Thymus (tissue), 11 donors: ENCODE data around the gene AGPAT4. TPM values are rescaled to one million over a fixed set of nuclear protein-coding genes. Genes with fewer than 3 reads are reported as not detected.
A peak's percentile ranks its signal among the peaks of the same experiment; 100 is the strongest.

ENCODE experiments used
- DNase-seq, 9 donors: peaks; one replicate each; pipeline ENCODE4 v3.0.0-alpha.2; 2013; ENCODE audit warnings: low spot score in 9 of 9, low read depth in 6 of 9, missing footprints in 1 of 9
- H3K27ac ChIP-seq, 2 donors: one replicate each; pipeline ENCODE4 v1.5.1; 2013; ENCODE audit warnings: control low read depth in 1 of 2, low read depth in 1 of 2, low read length in 1 of 2, mild to moderate bottlenecking in 1 of 2, moderate library complexity in 1 of 2
- H3K27me3 ChIP-seq, 2 donors: one replicate each; pipeline ENCODE4 v1.5.1; 2013; ENCODE audit warnings: low read length in 1 of 2; ENCODE audit not compliant: control insufficient read depth in 2 of 2, insufficient read depth in 1 of 2
- H3K36me3 ChIP-seq, 2 donors: one replicate each; pipeline ENCODE4 v1.5.1; 2013; ENCODE audit warnings: low read length in 1 of 2, mild to moderate bottlenecking in 1 of 2, moderate library complexity in 1 of 2; ENCODE audit not compliant: control insufficient read depth in 2 of 2, insufficient read depth in 2 of 2
- H3K4me1 ChIP-seq, 2 donors: one replicate each; pipeline ENCODE4 v1.5.1; 2013; ENCODE audit warnings: low read length in 2 of 2; ENCODE audit not compliant: control insufficient read depth in 2 of 2, insufficient read depth in 2 of 2
- H3K4me3 ChIP-seq, 2 donors: one replicate each; pipeline ENCODE4 v1.5.1; 2013; ENCODE audit warnings: low read length in 2 of 2, control low read depth in 1 of 2, mild to moderate bottlenecking in 1 of 2
- H3K9me3 ChIP-seq, 2 donors: one replicate each; pipeline ENCODE4 v1.5.1; 2013; ENCODE audit warnings: low read length in 1 of 2, mild to moderate bottlenecking in 1 of 2; ENCODE audit not compliant: control insufficient read depth in 2 of 2, insufficient read depth in 1 of 2
- WGBS: extraction: QIAGEN DNeasy Blood & Tissue Kit; methylation state at CpG from one replicate; pipeline ENCODE4 v1.1.7; 2013; 5-methylcytosine and 5-hydroxymethylcytosine counted together
- polyA plus RNA-seq: library from polyadenylated mRNA; stranded (reverse); fragments of 200-250 nt; gene quantifications from one replicate; pipeline ENCODE4 v1.2.3, GENCODE V29; 2013
- total RNA-seq: library from RNA; stranded (reverse); fragments of 120-200 nt; gene quantifications from one replicate; pipeline ENCODE4 v1.2.4, GENCODE V29; 2013
- donor health status: healthy.

The AGPAT4 gene
- total and polyA plus RNA-seq, 2 donors: 2.7 to 2.9 TPM

DNA sequence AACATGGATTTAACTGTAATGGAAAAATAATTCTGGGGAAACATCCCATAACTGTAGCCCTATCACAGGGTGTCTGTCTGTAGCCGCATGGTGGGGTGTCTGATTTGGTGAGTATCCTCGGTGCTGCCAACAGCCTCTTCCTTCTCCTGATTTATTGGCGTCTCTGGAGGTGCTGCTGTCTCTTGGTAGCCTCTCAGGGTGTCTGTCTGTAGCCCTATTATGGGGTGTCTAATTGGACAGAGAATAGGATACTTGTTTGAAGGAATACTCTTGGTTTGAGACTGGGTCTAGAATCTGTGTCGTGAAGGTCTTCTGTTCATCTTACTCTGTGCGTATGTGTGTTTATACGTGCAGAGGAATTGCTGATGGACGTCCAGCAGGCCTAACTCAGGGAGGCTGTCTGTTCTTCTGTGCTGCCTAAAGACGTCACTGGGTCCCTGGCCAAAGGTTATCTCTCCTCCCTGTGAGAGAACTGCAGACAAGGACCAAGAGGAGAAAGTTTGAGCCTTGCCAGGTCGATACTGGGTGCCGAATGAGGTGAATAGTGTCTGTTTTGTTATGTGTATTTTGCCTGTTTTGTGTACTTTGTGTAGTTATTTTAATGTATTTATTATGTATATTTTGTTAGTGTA, 18.9 kb upstream of the AGPAT4 start:
- WGBS: 92% methylated on average over 10 of the region's 10 CpGs
- no peaks in the 10 kb centered on the region for H3K36me3 ChIP-seq
- no peak overlapping the region for H3K27ac ChIP-seq
- no peaks in the 10 kb centered on the region for H3K4me1 ChIP-seq
- DNase-seq: no peak
- no peaks in the 10 kb centered on the region for H3K27me3 ChIP-seq
- no peak overlapping the region for H3K4me3 ChIP-seq
- H3K9me3 ChIP-seq: no peaks in the 10 kb centered on the region

DNA sequence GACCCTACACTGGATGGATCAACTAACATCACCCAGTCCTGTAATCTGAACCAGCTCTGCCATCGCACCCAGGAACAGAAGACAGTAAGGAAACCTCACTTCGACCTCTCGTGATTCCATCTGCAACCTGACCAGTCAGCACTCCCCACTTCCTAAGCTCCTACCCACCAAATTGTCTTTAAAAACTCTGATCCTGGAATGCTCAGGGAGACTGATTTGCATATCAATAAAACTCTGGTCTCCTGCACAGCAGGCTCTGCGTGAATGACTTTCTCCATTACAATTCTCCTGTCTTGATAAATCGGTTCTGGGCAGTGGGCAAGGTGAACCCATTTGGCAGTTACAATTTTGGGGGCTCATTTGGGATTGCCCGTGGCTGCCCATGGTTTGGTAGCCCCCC, 18.3 kb upstream of the AGPAT4 start:
- Histone ChIP-seq H3K27me3 (no peaks in the 10 kb centered on the region), H3K4me3 (no peak overlapping the region), H3K36me3 (no peaks in the 10 kb centered on the region), H3K4me1 (no peaks in the 10 kb centered on the region), H3K27ac (no peak overlapping the region), H3K9me3 (no peaks in the 10 kb centered on the region)
- no peak for DNase-seq
- 95% methylated on average over 6 of the region's 6 CpGs for WGBS

DNA sequence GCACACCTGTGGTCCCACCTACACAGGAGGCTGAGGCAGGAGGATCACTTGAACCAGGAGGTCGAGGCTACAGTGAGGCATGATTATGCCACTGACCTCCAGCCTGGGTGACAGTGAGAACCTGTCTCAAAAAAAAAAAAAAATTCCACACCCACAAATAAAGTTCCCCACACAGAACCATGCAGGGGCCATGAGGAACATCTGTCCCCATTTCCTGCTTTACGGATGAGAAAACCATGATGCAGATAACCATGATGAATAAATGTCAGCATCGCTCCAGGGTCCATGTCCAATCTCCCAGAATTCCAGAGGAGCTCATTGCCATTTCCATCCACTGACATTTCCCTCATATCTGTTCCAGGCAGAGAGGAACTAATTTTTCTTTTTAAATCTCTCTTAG, 16.9 kb upstream of the AGPAT4 start:
- Histone ChIP-seq H3K27me3 (no peaks in the 10 kb centered on the region), H3K27ac (no peak overlapping the region), H3K4me3 (no peak overlapping the region), H3K9me3 (no peaks in the 10 kb centered on the region), H3K36me3 (no peaks in the 10 kb centered on the region), H3K4me1 (no peaks in the 10 kb centered on the region)
- no peak for DNase-seq
- WGBS: 86% methylated on average over 3 of the region's 3 CpGs

DNA sequence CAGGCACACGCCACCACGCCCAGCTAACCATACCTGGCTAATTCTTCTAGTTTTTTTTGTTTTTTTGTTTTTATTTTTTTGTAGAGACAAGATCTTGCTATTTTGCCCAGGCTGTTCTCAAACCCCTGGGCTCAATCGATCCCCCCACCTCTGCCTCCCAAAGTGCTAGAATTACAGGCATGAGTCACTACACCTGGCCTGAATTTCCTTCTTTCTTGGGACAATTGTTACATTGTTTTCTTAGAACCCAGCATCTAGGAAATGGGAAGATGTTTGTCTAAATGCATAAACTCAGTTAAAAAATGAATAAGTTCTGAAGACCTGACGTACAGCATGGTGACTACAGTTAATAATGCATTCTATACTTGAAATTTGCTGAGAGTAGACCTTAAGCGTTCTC, 10.8 kb upstream of the AGPAT4 start:
- no peaks in the 10 kb centered on the region for H3K36me3 ChIP-seq
- H3K9me3 ChIP-seq: no peaks in the 10 kb centered on the region
- DNase-seq: no peak
- H3K27ac ChIP-seq: no peak overlapping the region
- no peaks in the 10 kb centered on the region for H3K27me3 ChIP-seq
- no peaks in the 10 kb centered on the region for H3K4me1 ChIP-seq
- 94% methylated on average over 5 of the region's 5 CpGs for WGBS
- H3K4me3 ChIP-seq: no peak overlapping the region

DNA sequence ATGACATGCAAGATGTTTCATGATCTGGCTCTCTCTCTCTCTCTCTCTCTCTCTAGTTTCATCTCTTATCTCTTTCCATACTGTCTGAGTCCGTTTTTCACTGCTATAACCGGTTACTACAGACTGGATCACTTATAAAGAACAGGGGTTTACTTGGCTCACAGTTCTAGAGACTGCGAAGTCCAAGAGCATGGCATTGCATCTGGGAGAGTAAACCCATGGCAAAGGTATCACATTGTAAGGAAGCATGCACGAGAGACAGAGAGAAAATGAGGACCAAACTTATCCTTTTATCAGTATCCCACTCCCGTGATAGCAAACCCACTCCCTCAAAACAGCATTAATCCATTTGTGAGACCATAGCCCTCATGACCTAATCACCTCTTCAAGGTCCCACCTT, 7.2 kb upstream of the AGPAT4 start:
- H3K4me1 ChIP-seq: no peaks in the 10 kb centered on the region
- DNase-seq: no peak
- H3K9me3 ChIP-seq: no peaks in the 10 kb centered on the region
- no peak overlapping the region for H3K4me3 ChIP-seq
- 92% methylated on average over 5 of the region's 5 CpGs for WGBS
- no peaks in the 10 kb centered on the region for H3K36me3 ChIP-seq
- H3K27ac ChIP-seq: no peak overlapping the region
- H3K27me3 ChIP-seq: no peaks in the 10 kb centered on the region

DNA sequence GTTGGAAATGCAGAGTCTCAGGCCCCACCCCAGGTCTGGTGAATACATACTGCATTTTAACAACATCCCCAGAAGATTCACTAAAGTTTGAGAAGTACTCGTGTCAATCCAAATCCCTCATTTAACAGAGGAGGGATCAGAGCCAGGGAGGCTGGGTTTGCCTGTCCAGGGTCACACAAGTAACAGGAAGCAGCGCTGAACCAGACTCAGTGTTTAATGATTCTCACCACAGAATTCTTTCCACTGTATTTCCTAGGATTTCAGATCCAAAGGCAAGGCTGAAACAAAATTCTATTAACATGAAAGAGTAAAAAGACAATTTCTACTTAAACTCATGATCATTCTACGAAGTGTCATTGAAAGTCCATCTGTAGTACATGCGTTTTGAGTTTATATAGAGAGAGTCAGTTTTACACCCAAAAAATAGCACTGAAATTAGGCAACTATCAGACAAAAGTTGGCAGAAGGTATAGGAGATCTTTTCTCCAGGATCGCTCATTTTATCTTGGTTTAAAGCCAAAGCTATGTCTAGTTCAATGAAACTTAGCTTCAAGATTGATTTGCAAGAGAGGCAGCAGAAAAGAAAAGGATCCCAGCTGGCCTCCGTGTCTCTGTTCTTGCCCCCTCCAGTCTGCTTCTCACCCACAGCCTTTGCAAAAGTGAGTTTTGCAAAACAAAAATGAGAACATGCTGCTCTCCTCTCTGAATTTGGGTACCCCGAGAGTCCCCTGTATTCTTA, 6.0 kb upstream of the AGPAT4 start:
- 94% methylated on average over 7 of the region's 7 CpGs for WGBS

DNA sequence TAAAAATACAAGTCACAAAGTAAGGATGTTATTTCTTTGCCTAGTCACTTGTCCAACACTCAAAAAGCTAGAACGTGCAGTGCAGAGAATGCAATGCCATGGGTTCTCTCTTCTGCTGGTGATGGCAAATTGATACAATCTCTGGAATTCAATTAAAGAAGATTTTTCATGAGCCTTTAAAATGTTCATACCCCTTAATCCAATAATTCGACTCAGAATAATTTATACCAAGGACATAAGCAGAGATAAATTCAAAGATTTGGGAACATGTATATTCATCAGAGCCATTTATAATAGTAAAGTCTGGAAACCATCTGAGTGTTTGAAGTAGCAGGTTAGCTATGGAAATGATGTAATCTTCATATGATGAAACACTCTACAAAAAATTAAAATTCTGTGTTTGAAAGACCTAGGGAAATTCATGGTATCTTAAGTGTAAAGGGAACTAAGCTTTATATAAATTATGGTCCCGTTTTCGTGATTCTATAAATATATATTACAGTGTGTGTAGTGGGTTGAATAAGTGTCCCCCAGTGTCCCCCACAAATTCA, 2.8 kb upstream of the AGPAT4 start:
- Histone ChIP-seq H3K36me3 (no peaks in the 10 kb centered on the region), H3K4me3 (no peak overlapping the region), H3K27ac (no peak overlapping the region), H3K4me1 (peaks cover 3 to 11% of the 10 kb centered on the region in 2 donors), H3K9me3 (no peaks in the 10 kb centered on the region), H3K27me3 (no peaks in the 10 kb centered on the region)
- no peak for DNase-seq
- WGBS: 95% methylated on average over 4 of the region's 4 CpGs

More for the DNA sequence above, 6.0 kb upstream of the AGPAT4 start:
- no peaks in the 10 kb centered on the region for H3K4me1 ChIP-seq
- no peak overlapping the region for H3K4me3 ChIP-seq
- no peaks in the 10 kb centered on the region for H3K36me3 ChIP-seq
- H3K27ac ChIP-seq: no peak overlapping the region
- no peaks in the 10 kb centered on the region for H3K9me3 ChIP-seq
- no peak for DNase-seq
- no peaks in the 10 kb centered on the region for H3K27me3 ChIP-seq

DNA sequence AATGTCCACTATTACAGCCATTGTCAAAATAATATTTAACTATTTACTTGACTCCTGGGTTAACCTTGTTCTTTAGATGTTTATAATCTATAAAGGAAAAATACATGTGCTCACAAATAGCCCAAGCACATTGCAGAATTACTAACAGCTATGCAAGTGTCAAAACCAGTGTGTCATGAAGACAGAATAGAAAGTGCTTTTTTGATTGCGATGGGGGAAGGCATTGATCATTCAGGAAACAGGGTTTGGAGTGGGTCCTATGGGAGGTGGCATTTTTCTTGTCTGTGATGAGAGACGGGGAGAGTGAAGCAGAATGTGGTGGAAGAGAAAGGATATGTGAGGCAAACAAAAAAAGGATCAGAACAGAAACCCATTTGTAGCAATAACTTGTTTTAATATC, 1.0 kb upstream of the AGPAT4 start:
- WGBS: 98% methylated on average over 2 of the region's 2 CpGs
- Histone ChIP-seq H3K27ac (no peak overlapping the region), H3K36me3 (no peaks in the 10 kb centered on the region), H3K4me3 (no peak overlapping the region), H3K9me3 (no peaks in the 10 kb centered on the region), H3K27me3 (no peaks in the 10 kb centered on the region), H3K4me1 (peaks cover 3 to 11% of the 10 kb centered on the region in 2 donors)
- no peak for DNase-seq

DNA sequence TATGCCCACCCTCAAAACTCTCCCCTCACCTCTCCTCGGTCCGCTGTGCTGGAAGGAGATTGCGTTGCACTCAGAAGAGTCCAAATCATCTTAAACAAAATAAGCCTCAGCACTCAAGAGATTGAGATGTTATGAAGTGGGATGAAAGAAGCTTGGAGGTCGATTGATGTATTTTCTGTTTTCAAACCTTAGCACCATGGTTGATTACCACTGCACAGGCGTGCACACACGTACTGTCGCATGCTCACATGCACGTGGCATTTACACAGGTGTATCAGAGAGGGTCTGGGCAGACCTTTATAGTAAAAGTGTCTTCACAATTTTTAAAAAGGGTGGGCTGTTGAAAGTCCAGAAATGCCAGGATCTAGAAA, 612 bp upstream of the AGPAT4 start:
- Histone ChIP-seq H3K27ac (peak overlapping the region in 1 of 2 donors; percentile 80), H3K9me3 (no peaks in the 10 kb centered on the region), H3K27me3 (no peaks in the 10 kb centered on the region), H3K36me3 (no peaks in the 10 kb centered on the region), H3K4me3 (peak overlapping the region; percentile 53 to 64), H3K4me1 (peaks cover 3 to 11% of the 10 kb centered on the region in 2 donors)
- peak in 2 of 9 donors; percentile 18 to 22 for DNase-seq
- WGBS: 38% methylated on average over 8 of the region's 8 CpGs
